ENCODE data around the gene GALNT2.

DNA sequence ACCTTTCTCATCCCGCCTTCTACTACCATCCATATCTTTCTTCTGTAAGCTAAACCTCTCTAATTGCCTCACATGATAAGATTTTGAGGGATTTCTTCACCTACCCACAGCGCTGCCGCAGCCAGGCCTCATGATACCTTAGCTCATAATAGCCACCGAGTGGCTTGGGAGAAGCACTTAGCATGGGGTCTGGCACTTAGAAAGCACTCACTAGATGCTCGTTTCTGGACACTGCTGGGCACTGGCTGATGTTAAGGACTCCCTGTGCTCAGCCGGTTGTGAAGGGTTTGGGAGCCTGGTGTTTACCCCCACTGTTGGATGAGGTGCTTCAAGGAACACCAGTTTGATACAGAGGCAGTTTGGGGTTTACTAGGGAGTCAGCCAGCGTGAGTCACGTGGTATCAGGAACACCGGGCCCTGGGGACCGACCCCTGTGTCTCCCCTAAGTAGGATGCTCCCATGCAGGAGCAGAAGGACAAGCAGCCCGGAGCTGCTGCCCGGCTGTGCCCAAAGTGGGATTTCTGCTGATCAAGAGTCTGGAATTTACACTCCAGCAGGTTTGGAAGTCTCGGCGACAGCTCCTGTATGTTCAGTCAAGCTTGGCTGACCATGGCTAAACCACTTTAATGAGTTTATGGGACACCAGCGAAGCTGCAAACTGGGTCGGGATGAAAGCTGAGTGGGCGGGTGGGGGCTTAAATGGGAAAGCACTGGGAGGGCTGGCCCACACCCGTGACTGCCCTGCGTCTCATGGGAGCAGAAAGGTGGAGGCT lies 63.3 kb downstream of the GALNT2 start:
- TF ChIP-seq CTCF (IDR thresholded peaks at IDR 0.05) (no peak), POLR2A (IDR thresholded peaks at IDR 0.05) (no peak)
